Choroid plexus epithelial cell (primary cell): ENCODE data around the gene KCNJ18.
"Not testable (repeated sequence)": the region's sequence is repeated elsewhere in the genome, so short reads cannot be mapped to it uniquely, and the experiment has no call there.

Source experiments
- DNase-seq: peaks from one replicate; pipeline ENCODE4 v3.0.0-alpha.2; 2010; ENCODE audit warnings: low read depth
- H3K4me3 ChIP-seq: 2 replicates; pipeline ENCODE4 v1.5.1; 2011; ENCODE audit warnings: low read depth, mild to moderate bottlenecking, control low read depth, low read length, moderate library complexity
- CTCF ChIP-seq: conservative IDR thresholded peaks from 2 replicates; pipeline ENCODE4 v1.5.1; 2011; ENCODE audit warnings: low read depth, mild to moderate bottlenecking, control low read depth, inconsistent platforms, low read length, moderate library complexity

KCNJ18 gene

GRCh38 chr17:21740836-21741235 is 48.5 kb downstream of the KCNJ18 start:
- H3K4me3 ChIP-seq, DNase-seq: not testable (repeated sequence)

- DNase-seq, H3K4me3 ChIP-seq: not testable (repeated sequence)
Observed at GRCh38 chr17:21741520-21741919, 49.2 kb downstream of the KCNJ18 start.

- H3K4me3 ChIP-seq = no peak overlapping the region
- no peak for DNase-seq
- TF ChIP-seq CTCF = no peak
Observed at GRCh38 chr17:21742326-21742725, 50.0 kb downstream of the KCNJ18 start.

GRCh38 chr17:21744151-21744550 is 51.8 kb downstream of the KCNJ18 start:
- not testable (repeated sequence) for H3K4me3 ChIP-seq, DNase-seq

GRCh38 chr17:21744621-21745020 is 52.3 kb downstream of the KCNJ18 start:
- not testable (repeated sequence) for DNase-seq, H3K4me3 ChIP-seq

GRCh38 chr17:21745385-21746054 is 53.2 kb downstream of the KCNJ18 start:
- H3K4me3 ChIP-seq, DNase-seq: not testable (repeated sequence)

GRCh38 chr17:21746415-21746814 is 54.1 kb downstream of the KCNJ18 start:
- not testable (repeated sequence) for H3K4me3 ChIP-seq, DNase-seq

GRCh38 chr17:21747195-21747915 is 55.0 kb downstream of the KCNJ18 start:
- DNase-seq, H3K4me3 ChIP-seq: not testable (repeated sequence)

GRCh38 chr17:21748686-21749085 is 56.4 kb downstream of the KCNJ18 start:
- not testable (repeated sequence) for H3K4me3 ChIP-seq, DNase-seq

- H3K4me3 ChIP-seq, DNase-seq: not testable (repeated sequence)
Observed at GRCh38 chr17:21749696-21750531, 57.6 kb downstream of the KCNJ18 start.

- H3K4me3 ChIP-seq, DNase-seq: not testable (repeated sequence)
Observed at GRCh38 chr17:21751111-21751510, 58.8 kb downstream of the KCNJ18 start.
